Mesothelial cell of epicardium (in vitro differentiated cells): ENCODE measurements around the gene CDKN2AIP. TPM values are rescaled to one million over a fixed set of nuclear protein-coding genes. Genes with fewer than 3 reads are reported as not detected.

Experiments used
- DNase-seq, 2 experiments: peaks; one replicate each; pipeline ENCODE4 v3.0.0; 2021; ENCODE audit warnings: low spot score in 2 of 2; ENCODE audit not compliant: unreplicated experiment in 2 of 2
- H3K27ac Mint-ChIP-seq: 2 replicates; pipeline ENCODE4 v1.8.0; 2021; ENCODE audit warnings: mixed read lengths
- H3K27me3 Mint-ChIP-seq: 2 replicates; pipeline ENCODE4 v1.8.0; 2021; ENCODE audit warnings: low read depth, mixed read lengths
- H3K36me3 Mint-ChIP-seq: 2 replicates; pipeline ENCODE4 v1.8.0; 2021; ENCODE audit warnings: mixed read lengths
- H3K4me1 Mint-ChIP-seq: 2 replicates; pipeline ENCODE4 v1.8.0; 2021; ENCODE audit warnings: mixed read lengths
- H3K4me3 Mint-ChIP-seq: 2 replicates; pipeline ENCODE4 v1.8.0; 2021; ENCODE audit warnings: mild to moderate bottlenecking, moderate library complexity, mixed read lengths
- H3K9me3 Mint-ChIP-seq: 2 replicates; pipeline ENCODE4 v1.8.0; 2021; ENCODE audit warnings: mixed read lengths
- CTCF ChIP-seq: fragments of 200-600 bp; sonication (generic); IDR thresholded peaks from one replicate; pipeline ENCODE4 v1.5.0; 2021; ENCODE audit warnings: antibody characterized with exemption; ENCODE audit not compliant: unreplicated experiment
- total RNA-seq: library from RNA; stranded (reverse); gene quantifications from 3 replicates; pipeline ENCODE4 v1.2.1, GENCODE V29; 2021

CDKN2AIP gene
- total RNA-seq, 1 donor from 2014 or later: 42.3 TPM

GRCh38 chr4:183445097-183445428 is 627 bp downstream of the CDKN2AIP start:
- Mint-ChIP-seq H3K27me3 (no peaks in the 10 kb centered on the region), H3K27ac (peak overlapping the region; percentile 98), H3K9me3 (no peaks in the 10 kb centered on the region), H3K4me3 (peak overlapping the region; percentile 97), H3K4me1 (peaks cover 63% of the 10 kb centered on the region), H3K36me3 (peaks cover 23% of the 10 kb centered on the region)
- no peak for DNase-seq
- TF ChIP-seq CTCF: no peak

GRCh38 chr4:183447646-183448045 is 3.2 kb downstream of the CDKN2AIP start:
- H3K4me3 Mint-ChIP-seq: peak overlapping the region; percentile 13
- H3K27ac Mint-ChIP-seq: peak overlapping the region; percentile 61
- no peak for TF ChIP-seq CTCF
- H3K9me3 Mint-ChIP-seq: no peaks in the 10 kb centered on the region
- no peaks in the 10 kb centered on the region for H3K27me3 Mint-ChIP-seq
- peaks cover 34% of the 10 kb centered on the region for H3K36me3 Mint-ChIP-seq
- peaks cover 44% of the 10 kb centered on the region for H3K4me1 Mint-ChIP-seq
- DNase-seq: no peak

GRCh38 chr4:183448436-183448835 is 4.0 kb downstream of the CDKN2AIP start:
- H3K27me3 Mint-ChIP-seq: no peaks in the 10 kb centered on the region
- peak overlapping the region; percentile 45 for H3K27ac Mint-ChIP-seq
- TF ChIP-seq CTCF: no peak
- no peak for DNase-seq
- H3K36me3 Mint-ChIP-seq: peaks cover 34% of the 10 kb centered on the region
- H3K9me3 Mint-ChIP-seq: no peaks in the 10 kb centered on the region
- H3K4me3 Mint-ChIP-seq: no peak overlapping the region
- peaks cover 37% of the 10 kb centered on the region for H3K4me1 Mint-ChIP-seq

DNA sequence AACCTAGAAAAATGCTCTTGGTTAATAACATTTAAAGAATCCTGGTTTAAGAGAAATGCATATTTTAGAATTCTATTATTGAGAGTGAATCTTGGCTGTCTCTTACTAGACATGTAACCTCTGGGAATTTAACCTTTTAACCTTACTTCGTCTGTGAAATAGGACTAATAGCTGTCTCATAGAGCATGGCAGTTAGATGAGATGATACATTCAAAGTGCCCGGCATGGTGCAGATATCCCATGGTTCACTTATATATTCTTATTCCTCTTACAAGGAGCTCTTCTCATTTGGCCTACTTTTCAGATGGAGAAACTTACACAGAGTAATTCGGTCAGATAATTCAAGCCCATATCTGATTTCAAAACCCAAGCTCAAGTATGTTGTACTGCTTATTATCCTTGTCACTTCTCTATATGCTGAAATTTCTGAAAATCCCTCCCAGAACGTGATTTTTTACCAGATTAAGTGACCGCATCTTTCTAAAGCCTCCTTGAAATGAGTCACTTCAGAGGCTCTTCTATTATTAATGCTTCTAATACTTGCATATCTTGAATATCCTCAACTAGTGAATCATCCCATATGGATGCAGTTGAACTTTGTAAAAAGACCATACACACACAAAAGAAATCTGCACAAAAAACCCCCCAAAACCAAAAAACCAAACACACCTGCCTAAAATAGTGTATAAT is 4.9 kb downstream of the CDKN2AIP start:
- Mint-ChIP-seq H3K27me3 (no peaks in the 10 kb centered on the region), H3K4me1 (peaks cover 32% of the 10 kb centered on the region), H3K36me3 (peaks cover 34% of the 10 kb centered on the region), H3K27ac (no peak overlapping the region), H3K4me3 (no peak overlapping the region), H3K9me3 (no peaks in the 10 kb centered on the region)
- no peak for TF ChIP-seq CTCF
- DNase-seq: no peak

DNA sequence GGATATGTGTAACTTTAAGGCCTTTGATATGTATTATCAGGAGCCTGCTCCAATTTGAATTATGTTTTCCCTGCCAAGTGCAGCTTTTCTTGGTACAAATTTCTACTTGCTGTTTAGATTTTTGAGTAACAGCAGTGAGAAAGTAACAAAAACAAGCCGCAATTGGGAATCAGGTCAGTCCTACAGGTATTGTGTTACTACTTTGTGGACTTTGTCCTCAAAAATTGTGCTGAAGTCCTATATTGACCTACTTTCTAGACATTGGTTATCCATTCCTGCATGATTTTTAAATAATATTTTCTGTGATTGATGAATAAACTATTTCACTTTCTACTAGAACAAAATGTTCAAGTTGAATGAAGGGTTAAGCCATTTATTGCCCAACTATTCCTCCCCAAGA is 5.7 kb downstream of the CDKN2AIP start:
- Mint-ChIP-seq H3K4me1 (peaks cover 31% of the 10 kb centered on the region), H3K27ac (no peak overlapping the region), H3K36me3 (peaks cover 37% of the 10 kb centered on the region), H3K27me3 (no peaks in the 10 kb centered on the region), H3K4me3 (no peak overlapping the region), H3K9me3 (no peaks in the 10 kb centered on the region)
- no peak for TF ChIP-seq CTCF
- DNase-seq: no peak
